ENCODE measurements around the gene TMEM170A.

The TMEM170A gene

DNA sequence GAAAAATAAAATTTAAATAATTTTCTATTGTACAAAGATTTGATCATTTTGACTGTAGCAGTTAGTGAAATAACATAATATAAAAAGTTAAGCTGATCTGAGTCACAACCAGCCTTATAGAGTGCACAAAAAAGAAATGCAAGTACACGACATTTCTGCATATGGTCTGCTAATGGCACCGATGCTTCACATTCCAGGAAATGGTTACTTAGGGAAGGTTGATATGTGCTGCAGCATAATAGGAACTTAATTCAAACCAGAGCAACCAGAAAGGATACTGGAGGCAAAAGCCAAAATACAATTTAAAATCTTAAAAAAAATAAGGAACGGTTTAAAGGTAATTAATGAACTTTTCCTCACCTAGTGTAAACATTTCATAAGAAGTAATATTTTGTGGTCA lies 21.2 kb downstream of the TMEM170A start:
- Histone ChIP-seq H3K27ac (ENCODE audit: low read length) (no peak overlapping the region), H2AFZ (ENCODE audit: low read depth, low read length) (no peak overlapping the region), H3K9ac (ENCODE audit: low read length) (no peak overlapping the region), H3K4me3 (ENCODE audit: low read length) (no peak overlapping the region), H3K9me3 (ENCODE audit: insufficient read depth, low read length) (no peaks in the 10 kb centered on the region), H3K27me3 (ENCODE audit: low read depth, low read length) (no peaks in the 10 kb centered on the region), H3K79me2 (ENCODE audit: low read length) (no peaks in the 10 kb centered on the region), H3K4me1 (ENCODE audit: low read length) (no peaks in the 10 kb centered on the region), H3K4me2 (ENCODE audit: low read length) (no peak overlapping the region), H3K36me3 (replicated peaks; ENCODE audit: low read depth, low read length) (no peaks in the 10 kb centered on the region), H4K20me1 (ENCODE audit: insufficient read depth, low read length) (no peaks in the 10 kb centered on the region)
- TF ChIP-seq EZH2phosphoT487 (IDR thresholded peaks at IDR 0.05; ENCODE audit: low read depth) (no peak), CTCF (IDR thresholded peaks at IDR 0.05; ENCODE audit: low read depth, low read length) (no peak)

GRCh38 chr16:75433732-75434413 lies 30.6 kb downstream of the TMEM170A start:
- no peaks in the 10 kb centered on the region for H4K20me1 ChIP-seq (ENCODE audit: insufficient read depth, low read length)

DNA sequence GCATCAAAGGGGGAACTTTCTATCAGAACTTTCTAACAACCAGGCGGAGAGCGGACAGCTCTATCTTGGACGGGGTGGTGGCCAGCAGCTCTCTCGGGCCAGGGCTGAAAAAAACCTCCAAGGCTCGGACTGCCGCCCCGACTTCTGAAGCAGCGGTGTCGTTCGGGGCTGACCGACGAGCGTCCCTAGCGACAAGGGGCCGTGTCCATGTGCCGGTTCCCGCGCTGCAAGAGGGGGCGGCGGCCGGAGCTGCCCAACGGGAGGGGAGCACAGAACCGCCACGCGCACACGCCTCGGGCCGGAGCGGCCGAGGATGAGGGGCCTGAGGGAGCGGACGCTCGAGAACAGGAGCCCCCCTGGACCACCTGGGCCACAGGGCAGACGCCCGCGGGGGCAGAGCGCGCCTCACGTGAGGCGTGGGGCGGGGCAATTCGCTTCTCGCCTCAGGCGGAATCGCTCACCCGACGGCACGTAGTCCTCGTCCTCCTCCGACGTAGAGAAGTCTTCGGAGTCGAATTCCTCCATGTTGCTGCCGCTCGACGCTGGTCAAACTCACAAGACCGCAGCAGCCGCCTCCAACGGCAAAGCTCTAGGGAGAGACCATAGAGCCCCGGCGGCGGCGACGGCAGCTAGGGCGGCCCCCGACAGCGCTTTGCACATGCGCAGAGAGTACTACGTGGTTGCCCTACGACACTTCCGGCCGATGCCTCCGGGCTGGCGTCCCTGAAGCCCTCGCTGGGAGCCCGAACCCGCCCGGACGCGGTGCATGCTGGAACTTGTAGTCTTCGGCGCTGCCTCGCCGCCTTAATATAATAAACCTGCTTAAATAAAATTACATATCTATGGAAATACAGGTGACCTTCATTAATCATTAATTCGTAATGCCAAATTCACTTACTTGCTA lies 31.4 kb downstream of the TMEM170A start, which contains the start of gene CFDP1:
TSS of gene CFDP1 (minus strand) at position 676 of the 904 bp plus-strand sequence. CDS start at position 525, 151 bp downstream.
- Histone ChIP-seq H4K20me1 (ENCODE audit: insufficient read depth, low read length) (no peaks in the 10 kb centered on the region), H3K36me3 (replicated peaks; ENCODE audit: low read depth, low read length) (no peaks in the 10 kb centered on the region), H3K27ac (ENCODE audit: low read length) (peak within 1 kb of the TSS; percentile 20), H3K4me1 (ENCODE audit: low read length) (peaks cover 5% of the 10 kb centered on the region; the same call in 1 of the 2 replicates), H3K9me3 (ENCODE audit: insufficient read depth, low read length) (no peaks in the 10 kb centered on the region), H2AFZ (ENCODE audit: low read depth, low read length) (peak within 1 kb of the TSS; percentile 98), H3K79me2 (ENCODE audit: low read length) (peaks cover 25% of the 10 kb centered on the region), H3K4me3 (ENCODE audit: low read length) (peak within 1 kb of the TSS; percentile 84), H3K4me2 (ENCODE audit: low read length) (peak within 1 kb of the TSS; percentile 94), H3K27me3 (ENCODE audit: low read depth, low read length) (no peaks in the 10 kb centered on the region), H3K9ac (ENCODE audit: low read length) (peak within 1 kb of the TSS; percentile 71)
- no peak for TF ChIP-seq EZH2phosphoT487 (IDR thresholded peaks at IDR 0.05; ENCODE audit: low read depth)
- no peak for TF ChIP-seq CTCF (IDR thresholded peaks at IDR 0.05; ENCODE audit: low read depth, low read length)

More at GRCh38 chr16:75433732-75434413, 30.6 kb downstream of the TMEM170A start:
- Histone ChIP-seq H3K4me2 (ENCODE audit: low read length) (peak overlapping the region; percentile 73), H3K36me3 (replicated peaks; ENCODE audit: low read depth, low read length) (no peaks in the 10 kb centered on the region), H3K4me3 (ENCODE audit: low read length) (peak overlapping the region; percentile 84), H3K79me2 (ENCODE audit: low read length) (peaks cover 25% of the 10 kb centered on the region), H3K27ac (ENCODE audit: low read length) (peak overlapping the region; percentile 4; the same call in 1 of the 2 replicates), H2AFZ (ENCODE audit: low read depth, low read length) (peak overlapping the region; percentile 98), H3K9ac (ENCODE audit: low read length) (peak overlapping the region; percentile 65), H3K9me3 (ENCODE audit: insufficient read depth, low read length) (no peaks in the 10 kb centered on the region), H3K4me1 (ENCODE audit: low read length) (peaks cover 5% of the 10 kb centered on the region; the same call in 1 of the 2 replicates), H3K27me3 (ENCODE audit: low read depth, low read length) (no peaks in the 10 kb centered on the region)
- TF ChIP-seq EZH2phosphoT487 (IDR thresholded peaks at IDR 0.05; ENCODE audit: low read depth), result no peak
- no peak for TF ChIP-seq CTCF (IDR thresholded peaks at IDR 0.05; ENCODE audit: low read depth, low read length)

Data from OCI-LY3 (cell line).